ENCODE measurements around the gene PFKL.
A peak's percentile ranks its signal among the peaks of the same experiment; 100 is the strongest.

Gene PFKL

GRCh38 chr21:44299458-44300261 lies at the start of gene PFKL:
Gene PFKL (plus strand): TSS chr21:44300053. CDS start chr21:44300106, 53 bp downstream.
- peak; percentile 53 to 57 for DNase-seq (ENCODE audit: low read depth in 2 of 2)

DNA sequence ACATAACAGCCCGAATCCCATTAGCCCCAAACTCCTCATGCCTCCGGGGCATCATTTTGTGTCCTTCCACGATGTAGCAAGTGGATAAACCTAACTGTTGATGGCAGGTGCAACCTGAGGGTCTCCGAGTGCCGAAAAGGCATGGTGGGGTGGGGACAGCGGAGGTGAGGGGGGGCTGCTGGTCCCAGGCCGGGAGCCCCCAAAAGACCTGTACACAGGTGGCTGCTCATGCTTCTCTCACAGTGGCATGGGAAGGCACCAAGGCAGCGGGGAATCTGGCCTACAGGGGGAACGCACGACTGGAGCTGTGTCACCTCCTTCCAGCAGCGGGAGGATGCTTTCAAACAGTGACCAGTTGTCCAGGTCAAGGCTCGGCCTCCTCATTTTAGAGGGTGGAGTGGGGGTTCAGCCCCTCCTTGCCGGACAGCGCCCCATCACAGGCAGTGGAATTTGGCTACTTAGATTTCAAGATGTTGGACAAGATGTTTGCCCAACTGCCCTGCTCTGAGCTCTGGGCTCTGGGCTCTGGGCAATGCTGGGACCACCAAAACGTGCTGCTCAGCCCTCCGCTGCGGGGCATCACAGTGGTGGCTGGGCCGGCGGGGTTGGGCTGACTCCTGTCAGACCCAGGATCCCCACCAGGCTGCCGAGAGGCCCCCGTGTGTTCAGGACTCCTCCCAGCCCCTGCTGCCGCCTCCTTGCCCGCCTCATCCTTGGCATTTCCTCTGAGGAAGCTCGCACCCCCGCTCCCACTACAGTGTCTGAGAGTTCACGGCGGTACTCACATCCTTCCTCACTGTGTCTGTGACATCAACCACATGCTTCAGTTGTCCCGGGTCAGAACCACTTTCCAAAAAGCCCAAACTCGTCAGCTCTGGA lies 45.8 kb upstream of the PFKL start:
- DNase-seq (ENCODE audit: low read depth in 2 of 2), result no peak

- DNase-seq (ENCODE audit: low read depth in 2 of 2), result no peak
Observed at GRCh38 chr21:44255511-44255981, 44.3 kb upstream of the PFKL start.

- no peak for DNase-seq (ENCODE audit: low read depth in 2 of 2)
Observed at GRCh38 chr21:44258056-44258725, 41.7 kb upstream of the PFKL start.

GRCh38 chr21:44259082-44259705 lies 40.7 kb upstream of the PFKL start:
- DNase-seq (ENCODE audit: low read depth in 2 of 2), result no peak

GRCh38 chr21:44260066-44260465 lies 39.8 kb upstream of the PFKL start:
- DNase-seq (ENCODE audit: low read depth in 2 of 2), result no peak

DNA sequence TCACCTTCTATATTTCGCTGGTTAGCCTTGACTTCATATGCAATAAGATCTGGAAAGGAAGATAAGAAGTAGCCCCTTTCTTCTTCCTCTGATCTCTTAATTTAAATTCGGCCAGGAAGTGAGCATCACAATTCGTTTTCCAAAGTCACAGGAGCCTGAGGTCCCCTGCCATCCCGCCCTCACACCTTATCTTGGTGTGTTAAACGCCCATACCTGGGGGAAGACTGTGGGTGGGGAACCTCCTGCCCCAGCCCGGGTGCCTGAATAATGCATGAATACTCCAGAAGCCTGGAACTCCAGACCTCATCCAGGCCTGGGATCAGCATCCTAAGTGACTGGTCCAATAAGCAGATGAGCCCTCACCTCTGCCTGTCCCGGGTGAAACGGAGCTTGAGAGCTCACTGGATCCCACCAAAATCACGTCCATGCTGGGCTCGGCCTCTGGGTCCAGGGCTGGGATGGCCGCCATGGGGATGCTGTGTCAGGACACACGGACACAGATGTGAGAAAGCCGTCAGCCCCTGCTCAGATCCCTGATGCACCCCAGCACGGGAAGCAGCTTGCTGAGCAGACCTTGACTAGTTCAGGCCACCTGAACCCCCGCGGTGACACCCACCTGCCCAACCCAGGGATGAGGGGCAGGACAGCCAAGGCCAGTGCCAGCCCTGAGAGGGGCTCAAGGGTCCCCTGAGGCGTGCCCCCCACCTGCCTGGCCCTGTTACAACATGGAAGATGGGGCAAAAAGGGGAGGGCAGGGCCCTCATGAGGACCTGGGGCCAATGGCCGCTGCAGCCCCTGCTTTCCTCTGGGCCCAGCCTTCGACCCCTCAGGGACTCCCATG lies 38.8 kb upstream of the PFKL start:
- no peak for DNase-seq (ENCODE audit: low read depth in 2 of 2)

DNA sequence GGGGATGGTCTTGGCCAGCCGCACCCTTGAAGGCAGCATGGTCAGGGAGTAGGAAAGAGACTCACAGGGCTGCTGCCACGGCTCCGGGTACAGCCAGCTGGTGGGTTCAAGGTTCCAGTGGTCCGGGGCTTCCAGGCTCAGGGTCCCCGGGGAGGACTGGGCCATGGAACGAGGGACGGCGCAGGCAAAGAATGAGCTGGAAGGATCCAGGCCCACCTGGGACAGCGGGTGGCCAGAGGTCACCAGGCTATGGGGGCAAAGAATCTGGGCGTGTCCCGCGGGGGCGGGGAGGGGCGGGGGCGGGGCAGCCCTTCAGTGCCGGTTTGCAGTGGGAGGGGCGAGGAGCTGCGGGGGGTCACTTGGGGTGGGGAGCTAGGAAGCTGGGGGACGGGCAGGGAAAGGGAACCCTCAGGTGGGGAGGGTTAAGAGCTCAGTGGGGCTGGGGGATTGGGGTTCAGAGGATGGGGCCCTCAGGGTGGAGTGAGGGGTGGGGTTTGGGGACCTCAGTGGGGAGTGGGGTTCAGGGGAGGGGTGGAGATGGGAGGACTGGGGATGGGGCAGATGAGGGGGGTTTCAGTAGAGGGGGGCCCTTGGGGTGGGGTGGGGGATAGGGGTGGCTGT lies 38.1 kb upstream of the PFKL start, which contains the start of gene DNMT3L:
DNMT3L (minus strand) TSS at position 223 of the 621 bp plus-strand sequence. CDS start 638 bp downstream, outside the sequence.
- DNase-seq (ENCODE audit: low read depth in 2 of 2), result no peak

- DNase-seq (ENCODE audit: low read depth in 2 of 2), result no peak
Observed at GRCh38 chr21:44262338-44263056, 37.4 kb upstream of the PFKL start.

DNA sequence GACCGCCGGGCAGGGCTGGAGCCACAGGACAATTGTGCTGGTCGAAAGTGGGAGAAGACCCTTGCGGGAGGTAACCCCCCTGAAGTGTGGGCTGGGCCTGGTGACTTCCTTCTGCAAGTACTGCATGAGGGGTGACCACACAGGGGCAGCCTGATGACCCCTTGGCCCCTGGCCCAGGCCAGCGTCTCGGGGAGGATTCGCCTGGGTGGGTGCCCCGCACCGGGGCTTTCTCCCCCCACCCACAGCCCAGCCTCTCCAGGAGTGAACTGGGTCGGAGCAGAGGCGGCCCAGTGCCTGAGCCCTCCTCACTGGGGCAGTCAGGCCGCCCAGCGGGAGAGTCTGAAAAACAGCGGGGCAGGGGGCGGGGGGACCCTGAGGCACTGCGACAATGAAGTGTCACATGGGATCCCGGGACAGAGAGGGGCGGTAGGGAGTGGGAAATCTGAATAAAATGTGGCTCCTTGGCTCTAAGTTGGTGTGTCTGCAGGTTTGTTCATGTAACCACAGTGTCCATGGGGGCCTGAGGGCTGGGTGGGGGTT lies 36.6 kb upstream of the PFKL start:
- DNase-seq (ENCODE audit: low read depth in 2 of 2), result no peak

GRCh38 chr21:44263768-44264167 lies 36.1 kb upstream of the PFKL start:
- no peak for DNase-seq (ENCODE audit: low read depth in 2 of 2)

GRCh38 chr21:44265734-44266270 lies 34.1 kb upstream of the PFKL start:
- no peak for DNase-seq (ENCODE audit: low read depth in 2 of 2)

DNA sequence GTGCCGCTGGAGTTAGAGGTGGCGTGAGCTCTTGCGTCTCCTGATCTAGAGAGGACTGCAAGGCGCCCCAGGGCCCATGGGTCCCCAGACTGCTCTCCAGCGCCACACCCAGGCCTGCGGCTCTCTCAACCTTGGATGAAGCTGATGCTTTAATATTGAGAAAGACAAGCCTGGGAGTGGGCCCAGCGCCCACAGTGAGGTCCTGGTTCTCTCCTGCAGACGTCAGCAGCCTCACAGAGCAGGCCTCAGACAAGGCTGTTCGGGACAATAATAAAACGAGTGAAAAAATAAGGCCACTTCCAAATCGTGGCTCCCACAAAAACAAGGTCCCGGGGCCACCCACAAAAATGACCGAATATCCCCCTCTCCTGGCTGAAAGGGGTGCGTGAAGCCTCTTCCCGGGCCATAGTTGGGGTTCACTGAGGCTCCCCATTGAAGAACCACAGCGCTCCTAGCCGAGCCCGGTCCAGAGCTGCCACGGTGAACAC lies 32.2 kb upstream of the PFKL start:
- DNase-seq (ENCODE audit: low read depth in 2 of 2), result no peak

- DNase-seq (ENCODE audit: low read depth in 2 of 2), result no peak
Observed at GRCh38 chr21:44269090-44269489, 30.8 kb upstream of the PFKL start.

DNA sequence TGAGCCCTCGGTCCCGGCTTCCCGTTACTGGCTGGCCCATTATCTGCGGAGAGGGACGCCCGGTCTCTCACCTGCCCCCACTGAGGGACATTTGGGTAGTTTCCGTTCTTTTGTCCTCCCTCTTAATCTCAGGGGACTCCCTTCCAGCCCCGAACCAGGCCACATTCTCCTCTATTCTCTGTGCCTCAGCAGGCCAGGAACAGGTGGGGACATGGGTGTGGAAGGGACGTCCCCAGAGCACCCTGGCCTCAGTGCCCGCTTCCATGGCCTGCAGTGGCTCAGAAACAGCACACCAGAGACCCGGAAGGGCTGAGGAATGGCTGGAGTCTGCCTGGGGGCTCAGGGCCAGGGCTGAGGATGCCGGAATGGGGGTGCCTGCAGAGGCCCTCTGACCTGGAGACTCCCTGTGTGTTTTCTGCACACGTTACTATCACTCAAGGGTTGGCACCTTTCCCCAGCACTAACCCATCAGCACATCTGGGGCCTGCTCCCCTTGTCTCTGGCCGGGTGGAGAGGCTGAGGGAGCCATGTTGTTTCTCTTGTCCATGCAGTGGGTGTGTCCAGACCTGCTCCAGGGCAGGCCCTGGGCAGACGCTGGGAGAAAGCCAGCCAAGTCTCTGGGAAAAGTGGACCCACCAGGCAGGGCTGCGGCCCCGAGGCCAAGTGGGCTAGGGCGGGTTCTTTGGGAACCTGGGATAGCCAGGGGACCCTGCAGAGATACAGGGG lies 28.1 kb upstream of the PFKL start:
- no peak for DNase-seq (ENCODE audit: low read depth in 2 of 2)

DNA sequence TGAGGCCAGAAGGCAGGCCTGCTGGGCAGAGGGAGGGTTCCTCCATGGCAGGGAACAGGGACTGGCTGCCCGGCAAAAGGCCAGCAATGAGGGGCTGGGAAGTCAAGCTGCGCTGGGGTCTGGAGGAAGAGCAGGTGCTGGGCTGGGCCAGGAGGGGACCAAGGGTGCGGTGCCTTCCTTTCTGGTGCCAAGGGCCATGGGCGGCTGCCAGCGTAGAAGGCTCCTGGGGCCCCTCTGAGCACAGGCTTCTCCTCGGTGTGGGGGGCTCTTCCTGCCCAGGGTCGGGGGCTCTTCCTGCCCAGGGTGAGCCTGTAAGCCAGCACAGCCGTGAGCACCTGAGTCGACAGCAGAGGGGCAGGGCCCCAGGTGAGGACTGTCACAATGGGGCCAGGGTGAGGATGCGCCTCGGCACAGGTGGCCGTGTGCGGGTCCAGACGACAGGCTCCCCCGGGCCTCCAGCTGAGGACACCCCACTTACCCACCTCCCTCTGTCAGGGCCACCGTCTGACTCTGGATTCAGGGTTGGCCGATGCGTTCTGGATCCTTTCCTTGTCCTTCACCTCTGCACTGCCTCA lies 27.5 kb upstream of the PFKL start:
- DNase-seq (ENCODE audit: low read depth in 2 of 2), result no peak

DNA sequence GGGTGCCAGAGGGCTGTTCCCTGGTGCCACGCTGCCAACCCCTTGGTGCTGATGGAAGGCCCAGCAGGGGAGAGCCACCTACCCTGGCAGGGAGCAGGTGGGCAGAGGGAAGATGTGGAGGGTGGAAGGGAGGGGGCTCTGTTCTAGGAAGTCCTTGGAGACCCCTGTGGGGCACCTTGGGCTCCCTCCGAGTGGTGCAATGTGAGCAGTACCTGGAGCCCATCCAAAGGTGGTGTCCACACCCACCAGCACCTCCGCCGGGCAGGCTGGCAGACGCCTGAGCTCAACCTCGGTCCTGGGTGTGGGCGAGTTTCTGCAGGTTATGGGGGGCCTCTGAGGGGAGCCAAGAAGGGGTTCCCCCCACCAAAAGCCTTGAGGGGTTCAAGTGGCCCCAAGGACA lies 26.8 kb upstream of the PFKL start:
- no peak for DNase-seq (ENCODE audit: low read depth in 2 of 2)

DNA sequence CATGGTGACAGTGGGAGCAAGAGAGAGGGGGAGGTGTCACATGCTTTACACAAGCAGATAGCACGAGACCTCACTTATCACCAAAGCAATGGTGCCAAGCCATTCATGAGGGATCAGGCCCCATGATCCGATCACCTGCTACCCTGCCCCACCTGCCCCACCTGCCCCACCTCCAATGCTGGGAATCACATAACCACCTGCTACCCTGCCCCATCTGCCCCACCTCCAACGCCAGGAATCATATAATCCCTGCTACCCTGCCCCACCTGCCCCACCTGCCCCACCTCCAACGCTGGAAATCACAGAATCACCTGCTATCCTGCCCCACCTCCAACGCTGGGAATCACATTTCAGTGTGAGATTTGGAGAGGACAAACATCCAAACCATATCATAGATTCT lies 24.8 kb upstream of the PFKL start:
- DNase-seq (ENCODE audit: low read depth in 2 of 2), result no peak

Data from stimulated activated CD8-positive, alpha-beta memory T cell treated with anti-CD3 and anti-CD28 coated beads, Interleukin-2, amount 100 ng/mL, for 48 hours (primary cell).